SU-DHL-6 (cell line): ENCODE measurements around the gene VSTM2L.

ENCODE experiments used
- H2AFZ ChIP-seq: fragments of 200-600 bp; sonication (generic); 2 replicates; pipeline ENCODE4 v1.6.1; 2014; ENCODE audit warnings: low read depth, mild to moderate bottlenecking, moderate library complexity, mixed read lengths, antibody characterized with exemption, low read length; ENCODE audit not compliant: severe bottlenecking
- H3F3A ChIP-seq: fragments of 200-600 bp; shearing (Covaris generic); 2 replicates; pipeline ENCODE4 v1.6.0; 2016; ENCODE audit warnings: antibody characterized with exemption, mild to moderate bottlenecking; ENCODE audit not compliant: insufficient read depth
- H3K27ac ChIP-seq: fragments of 200-600 bp; sonication (generic); 2 replicates; pipeline ENCODE4 v1.5.1; 2016; ENCODE audit warnings: low read depth, mild to moderate bottlenecking, low read length, moderate library complexity, mixed read lengths
- H3K27me3 ChIP-seq: fragments of 200-600 bp; sonication (generic), shearing (Covaris generic); 2 replicates; pipeline ENCODE4 v1.6.0; 2014; ENCODE audit warnings: mild to moderate bottlenecking, low read length
- H3K36me3 ChIP-seq: fragments of 200-600 bp; sonication (generic); 2 replicates; pipeline ENCODE4 v1.6.1; 2014; ENCODE audit warnings: mild to moderate bottlenecking, low read length, mixed read lengths
- H3K4me2 ChIP-seq: fragments of 300-600, 200-600 bp; shearing (Covaris generic), sonication (generic); 2 replicates; pipeline ENCODE4 v1.6.0; 2014; ENCODE audit warnings: low read length, low read depth, mild to moderate bottlenecking; ENCODE audit not compliant: poor library complexity, severe bottlenecking
- H3K4me3 ChIP-seq: fragments of 200-600 bp; sonication (generic); 2 replicates; pipeline ENCODE4 v1.5.1; 2014; ENCODE audit warnings: antibody characterized with exemption, low read length, mild to moderate bottlenecking, mixed read lengths; ENCODE audit not compliant: insufficient read depth, poor library complexity, severe bottlenecking
- H3K79me2 ChIP-seq: fragments of 200-600 bp; sonication (generic); 2 replicates; pipeline ENCODE4 v1.6.1; 2014; ENCODE audit warnings: mild to moderate bottlenecking, low read length, moderate library complexity; ENCODE audit not compliant: insufficient read depth
- H3K9ac ChIP-seq: fragments of 200-600 bp; sonication (generic); 2 replicates; pipeline ENCODE4 v1.7.0; 2014; ENCODE audit warnings: mild to moderate bottlenecking, low read length
- H3K9me2 ChIP-seq: fragments of 200-600 bp; sonication (generic); replicated peaks from 2 replicates; pipeline ENCODE4 v1.6.1; 2014; ENCODE audit warnings: low read length; ENCODE audit not compliant: insufficient read depth
- H3K9me3 ChIP-seq: fragments of 200-600 bp; sonication (generic); 2 replicates; pipeline ENCODE4 v1.6.1; 2014; ENCODE audit warnings: low read length, mixed read lengths; ENCODE audit not compliant: insufficient read depth
- H4K20me1 ChIP-seq: fragments of 200-600 bp; sonication (generic); 2 replicates; pipeline ENCODE4 v1.6.1; 2014; ENCODE audit warnings: low read depth, mild to moderate bottlenecking, antibody characterized with exemption, low read length, moderate library complexity, mixed read lengths
- CTCF ChIP-seq: fragments of 200-600 bp; sonication (generic); IDR thresholded peaks from one replicate; pipeline ENCODE4 v1.5.1; 2017; ENCODE audit warnings: antibody characterized with exemption, mild to moderate bottlenecking, low read length, moderate library complexity; ENCODE audit not compliant: insufficient read depth, poor library complexity, severe bottlenecking
- EZH2phosphoT487 ChIP-seq: fragments of 200-600 bp; sonication (generic), shearing (Covaris generic); conservative IDR thresholded peaks from 2 replicates; pipeline ENCODE4 v1.6.1; 2018; ENCODE audit warnings: mild to moderate bottlenecking, antibody characterized with exemption, low read length, moderate library complexity, mixed read lengths

The VSTM2L gene

DNA sequence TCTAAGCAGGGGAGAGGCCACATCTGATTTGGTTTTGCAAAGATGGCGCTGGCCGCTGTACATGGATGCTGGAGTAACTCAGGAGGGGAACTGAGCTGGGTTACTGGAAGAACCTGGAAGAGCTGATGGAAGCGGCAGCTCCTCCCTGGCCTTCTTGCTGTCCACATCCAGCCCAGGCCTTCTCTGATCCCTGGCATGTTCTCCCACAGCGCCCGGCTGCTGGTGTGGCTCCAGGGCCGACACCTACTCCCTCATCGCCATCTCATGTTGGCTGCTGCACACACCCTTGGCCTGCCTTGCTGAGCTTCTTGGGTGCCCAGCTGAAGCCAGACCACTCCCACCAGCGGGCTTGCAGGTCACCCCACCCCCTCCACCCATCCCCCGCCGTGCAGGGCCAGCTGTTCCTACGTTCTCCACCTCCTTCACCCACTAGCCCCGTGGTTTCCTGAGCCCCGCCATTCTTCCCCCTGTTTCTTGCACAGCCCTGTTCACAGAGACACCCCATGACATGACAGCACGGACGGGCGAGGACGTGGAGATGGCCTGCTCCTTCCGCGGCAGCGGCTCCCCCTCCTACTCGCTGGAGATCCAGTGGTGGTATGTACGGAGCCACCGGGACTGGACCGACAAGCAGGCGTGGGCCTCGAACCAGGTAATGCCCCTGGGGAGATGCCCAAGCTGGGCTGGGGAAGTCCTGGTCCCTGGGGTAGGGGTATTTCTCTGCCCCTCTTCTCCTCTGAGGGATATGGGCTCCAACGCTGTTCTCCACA is 28.4 kb downstream of the VSTM2L start:
- H3K9ac ChIP-seq: no peak overlapping the region
- no peaks in the 10 kb centered on the region for H3K9me2 ChIP-seq
- no peak overlapping the region for H3K4me2 ChIP-seq
- no peak overlapping the region for H3K4me3 ChIP-seq
- no peak overlapping the region for H3K27ac ChIP-seq
- no peak overlapping the region for H2AFZ ChIP-seq
- no peaks in the 10 kb centered on the region for H4K20me1 ChIP-seq
- H3K27me3 ChIP-seq: no peaks in the 10 kb centered on the region
- H3F3A ChIP-seq: no peaks in the 10 kb centered on the region
- no peaks in the 10 kb centered on the region for H3K79me2 ChIP-seq
- TF ChIP-seq CTCF: no peak
- no peak for TF ChIP-seq EZH2phosphoT487
- H3K9me3 ChIP-seq: no peaks in the 10 kb centered on the region
- H3K36me3 ChIP-seq: no peaks in the 10 kb centered on the region

DNA sequence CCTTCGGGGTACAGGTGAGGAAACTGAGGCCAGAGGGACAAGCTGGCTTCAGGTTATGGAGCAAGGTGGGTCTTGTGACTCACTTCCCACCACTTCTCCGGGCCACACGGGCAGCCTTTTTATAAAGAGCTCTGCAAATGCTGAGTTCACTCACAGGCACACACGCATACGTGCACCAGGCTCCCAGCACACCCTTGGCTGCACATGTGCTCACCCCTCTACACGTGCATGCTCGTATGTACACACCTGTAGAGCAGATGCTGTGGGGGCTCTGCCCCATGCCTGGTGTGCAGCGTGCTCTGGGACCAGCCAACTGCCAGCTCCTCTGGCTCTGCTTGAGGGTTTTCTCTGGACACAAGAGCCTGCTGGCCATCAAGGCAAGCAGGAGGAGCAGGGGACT is 29.1 kb downstream of the VSTM2L start:
- Histone ChIP-seq H3K79me2 (no peaks in the 10 kb centered on the region), H3K36me3 (no peaks in the 10 kb centered on the region), H3F3A (no peaks in the 10 kb centered on the region), H3K9ac (no peak overlapping the region), H4K20me1 (no peaks in the 10 kb centered on the region), H3K27ac (no peak overlapping the region), H3K4me2 (no peak overlapping the region), H3K9me2 (no peaks in the 10 kb centered on the region), H3K4me3 (no peak overlapping the region), H3K27me3 (no peaks in the 10 kb centered on the region), H3K9me3 (no peaks in the 10 kb centered on the region), H2AFZ (no peak overlapping the region)
- no peak for TF ChIP-seq EZH2phosphoT487
- TF ChIP-seq CTCF: no peak

DNA sequence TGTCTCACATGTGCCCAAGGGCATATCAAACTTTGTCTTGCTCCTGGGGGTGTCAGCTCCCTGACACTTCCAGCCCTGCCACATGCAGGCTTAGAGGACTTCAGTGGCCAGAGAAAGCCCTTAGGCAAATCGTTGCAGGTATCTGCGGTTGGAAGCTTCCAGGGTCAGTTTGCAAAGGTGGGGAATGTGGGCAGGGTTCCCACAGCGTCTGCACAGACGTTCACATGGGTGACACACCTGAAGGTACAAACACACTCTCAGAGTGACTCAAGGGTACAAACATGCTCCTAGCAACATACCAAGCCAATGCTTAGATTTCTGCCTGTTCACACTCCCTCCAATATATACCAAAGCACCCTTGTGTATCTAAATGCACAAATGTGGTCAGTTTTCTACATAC is 30.0 kb downstream of the VSTM2L start:
- no peaks in the 10 kb centered on the region for H3K79me2 ChIP-seq
- no peaks in the 10 kb centered on the region for H3K36me3 ChIP-seq
- no peak overlapping the region for H3K27ac ChIP-seq
- no peak overlapping the region for H3K9ac ChIP-seq
- H3K27me3 ChIP-seq: no peaks in the 10 kb centered on the region
- H3K9me2 ChIP-seq: no peaks in the 10 kb centered on the region
- no peaks in the 10 kb centered on the region for H4K20me1 ChIP-seq
- H3K4me3 ChIP-seq: no peak overlapping the region
- TF ChIP-seq EZH2phosphoT487: no peak
- no peak for TF ChIP-seq CTCF
- H3F3A ChIP-seq: no peaks in the 10 kb centered on the region
- H2AFZ ChIP-seq: no peak overlapping the region
- H3K9me3 ChIP-seq: no peaks in the 10 kb centered on the region
- H3K4me2 ChIP-seq: no peak overlapping the region
